HEK293 (cell line): ENCODE measurements around the gene INF2.
A peak's percentile ranks its signal among the peaks of the same experiment; 100 is the strongest.

ENCODE experiments used
- CTCF ChIA-PET: fragments of 350-600 bp; formaldehyde crosslinking; extraction: SDS; loops from one replicate; lab custom pipeline; 2021; ENCODE audit warnings: antibody characterized with exemption; lab: Yijun Ruan, JAX
- POLR2A ChIA-PET: fragments of 300-600 bp; formaldehyde crosslinking; extraction: SDS; loops from one replicate; lab custom pipeline; 2020; ENCODE audit warnings: antibody characterized with exemption, inconsistent platforms; lab: Yijun Ruan, JAX
- H3K27ac ChIP-seq: fragments of 200-500 bp; sonication (Bioruptor generic); 2 replicates; pipeline ENCODE4 v1.5.1; 2014; ENCODE audit warnings: low read depth, low read length, control low read depth, inconsistent platforms; ENCODE audit errors: extremely low read depth
- H3K36me3 ChIP-seq, 2 experiments: fragments of 200-500 bp in 1 of 2; sonication (Bioruptor generic) in 1 of 2; 1 replicate in 1 of 2; 2 replicates in 1 of 2; pipeline ENCODE4 v1.5.1; 2014 to 2017; ENCODE audit warnings: inconsistent platforms in 2 of 2, low read length in 2 of 2; ENCODE audit not compliant: control insufficient read depth in 2 of 2, insufficient read depth in 1 of 2
- H3K4me1 ChIP-seq: fragments of 200-500 bp; sonication (Bioruptor generic); 2 replicates; pipeline ENCODE4 v1.5.1; 2014; ENCODE audit warnings: mild to moderate bottlenecking, low read length, inconsistent platforms; ENCODE audit not compliant: control insufficient read depth, insufficient read depth
- H3K4me3 ChIP-seq: 2 replicates; pipeline ENCODE4 v1.5.1; 2011; ENCODE audit warnings: low read depth, mild to moderate bottlenecking, control low read depth, low read length, moderate library complexity
- H3K9me3 ChIP-seq: fragments of 200-500 bp; sonication (Bioruptor generic); 2 replicates; pipeline ENCODE4 v1.5.1; 2014; ENCODE audit warnings: low read depth, low read length, inconsistent platforms; ENCODE audit not compliant: control insufficient read depth, insufficient read depth
- BCL11B ChIP-seq: fragments of 450-650 bp; formaldehyde crosslinking; IDR thresholded peaks from 2 replicates; pipeline ENCODE4 v1.5.1; 2016; ENCODE audit warnings: low read depth, missing biosample characterization, missing genetic modification characterization
- EGR2 ChIP-seq: fragments of 450-650 bp; formaldehyde crosslinking; IDR thresholded peaks from 2 replicates; pipeline ENCODE4 v1.5.1; 2016; ENCODE audit warnings: low read depth, missing biosample characterization, missing genetic modification characterization
- FEZF1 ChIP-seq: fragments of 450-650 bp; formaldehyde crosslinking; IDR thresholded peaks from 2 replicates; pipeline ENCODE4 v1.5.1; 2016; ENCODE audit warnings: missing biosample characterization, missing genetic modification characterization
- GLIS1 ChIP-seq: fragments of 450-650 bp; formaldehyde crosslinking; IDR thresholded peaks from 2 replicates; pipeline ENCODE4 v1.5.1; 2016; ENCODE audit warnings: missing biosample characterization, missing genetic modification characterization
- GLIS2 ChIP-seq: fragments of 450-650 bp; formaldehyde crosslinking; IDR thresholded peaks from 2 replicates; pipeline ENCODE4 v1.5.1; 2016; ENCODE audit warnings: missing biosample characterization, missing genetic modification characterization
- HOXD13 ChIP-seq: sonication (generic); formaldehyde crosslinking; IDR thresholded peaks from 2 replicates; pipeline ENCODE4 v1.8.0; 2022; ENCODE audit warnings: missing genetic modification reagents, borderline replicate concordance
- INSM2 ChIP-seq: fragments of 450-650 bp; formaldehyde crosslinking; IDR thresholded peaks from 2 replicates; pipeline ENCODE4 v1.5.1; 2016; ENCODE audit warnings: missing biosample characterization, missing genetic modification characterization
- SCRT1 ChIP-seq: fragments of 450-650 bp; formaldehyde crosslinking; IDR thresholded peaks from 2 replicates; pipeline ENCODE4 v1.5.1; 2016; ENCODE audit warnings: missing biosample characterization, missing genetic modification characterization, borderline replicate concordance
- SP2 ChIP-seq: fragments of 450-650 bp; formaldehyde crosslinking; IDR thresholded peaks from 2 replicates; pipeline ENCODE4 v1.5.1; 2016; ENCODE audit warnings: missing biosample characterization, missing genetic modification characterization
- SP7 ChIP-seq: fragments of 450-650 bp; formaldehyde crosslinking; IDR thresholded peaks from 2 replicates; pipeline ENCODE4 v1.5.1; 2016; ENCODE audit warnings: missing biosample characterization, missing genetic modification characterization
- TCF7L2 ChIP-seq: IDR thresholded peaks from 2 replicates; pipeline ENCODE4 v1.6.1; 2011; ENCODE audit warnings: low read depth, mild to moderate bottlenecking, inconsistent platforms, low read length, moderate library complexity, borderline replicate concordance
- ZBTB11 ChIP-seq: fragments of 450-650 bp; formaldehyde crosslinking; conservative IDR thresholded peaks from 2 replicates; pipeline ENCODE4 v1.5.1; 2016; ENCODE audit warnings: low read depth, missing biosample characterization, missing genetic modification characterization
- ZBTB7A ChIP-seq: fragments of 450-650 bp; formaldehyde crosslinking; IDR thresholded peaks from 2 replicates; pipeline ENCODE4 v1.5.1; 2016; ENCODE audit warnings: low read depth, missing biosample characterization, missing genetic modification characterization
- ZFHX2 ChIP-seq: fragments of 450-650 bp; formaldehyde crosslinking; conservative IDR thresholded peaks from 2 replicates; pipeline ENCODE4 v1.5.1; 2016; ENCODE audit warnings: missing biosample characterization, missing genetic modification characterization
- ZNF157 ChIP-seq: fragments of 450-650 bp; formaldehyde crosslinking; IDR thresholded peaks from 2 replicates; pipeline ENCODE4 v1.5.1; 2016; ENCODE audit warnings: missing biosample characterization, missing genetic modification characterization
- ZNF175 ChIP-seq: fragments of 450-650 bp; formaldehyde crosslinking; IDR thresholded peaks from 2 replicates; pipeline ENCODE4 v1.5.1; 2016; ENCODE audit warnings: missing biosample characterization, missing genetic modification characterization
- ZNF214 ChIP-seq: fragments of 450-650 bp; formaldehyde crosslinking; IDR thresholded peaks from 2 replicates; pipeline ENCODE4 v1.5.1; 2017; ENCODE audit warnings: missing biosample characterization, mild to moderate bottlenecking, missing genetic modification characterization, borderline replicate concordance
- ZNF391 ChIP-seq: fragments of 450-650 bp; formaldehyde crosslinking; IDR thresholded peaks from 2 replicates; pipeline ENCODE4 v1.5.1; 2016; ENCODE audit warnings: low read depth, missing biosample characterization, missing genetic modification characterization, borderline replicate concordance
- ZNF473 ChIP-seq: fragments of 450-650 bp; formaldehyde crosslinking; IDR thresholded peaks from 2 replicates; pipeline ENCODE4 v1.5.1; 2017; ENCODE audit warnings: missing biosample characterization, missing genetic modification characterization
- ZNF501 ChIP-seq: fragments of 450-650 bp; formaldehyde crosslinking; IDR thresholded peaks from 2 replicates; pipeline ENCODE4 v1.5.1; 2016; ENCODE audit warnings: missing biosample characterization, missing genetic modification characterization
- ZNF548 ChIP-seq: fragments of 450-650 bp; formaldehyde crosslinking; IDR thresholded peaks from 2 replicates; pipeline ENCODE4 v1.5.1; 2016; ENCODE audit warnings: missing biosample characterization, missing genetic modification characterization
- ZNF561 ChIP-seq: fragments of 450-650 bp; IDR thresholded peaks from 2 replicates; pipeline ENCODE4 v1.5.1; 2018; ENCODE audit warnings: missing biosample characterization, missing genetic modification characterization, borderline replicate concordance
- ZNF596 ChIP-seq: fragments of 450-650 bp; IDR thresholded peaks from 2 replicates; pipeline ENCODE4 v1.5.0; 2018; ENCODE audit warnings: missing biosample characterization, mild to moderate bottlenecking, missing genetic modification characterization, moderate library complexity
- ZNF624 ChIP-seq: fragments of 450-650 bp; formaldehyde crosslinking; IDR thresholded peaks from 2 replicates; pipeline ENCODE4 v1.5.1; 2017; ENCODE audit warnings: missing biosample characterization, missing genetic modification characterization
- ZNF701 ChIP-seq: fragments of 450-650 bp; formaldehyde crosslinking; IDR thresholded peaks from 2 replicates; pipeline ENCODE4 v1.5.1; 2016; ENCODE audit warnings: missing biosample characterization, missing genetic modification characterization
- ZNF830 ChIP-seq: fragments of 450-650 bp; IDR thresholded peaks from 2 replicates; pipeline ENCODE4 v1.5.0; 2018; ENCODE audit warnings: missing biosample characterization, missing genetic modification characterization, low read depth, mild to moderate bottlenecking, moderate library complexity
- TF ChIP-seq, protein P1 (sequence below): fragments of 450-650 bp; formaldehyde crosslinking; IDR thresholded peaks from 2 replicates; pipeline ENCODE4 v1.5.1; 2016; ENCODE audit warnings: missing biosample characterization, missing genetic modification characterization
- TF ChIP-seq, protein P2 (sequence below): fragments of 450-650 bp; formaldehyde crosslinking; IDR thresholded peaks from 2 replicates; pipeline ENCODE4 v1.5.1; 2016; ENCODE audit warnings: missing biosample characterization, missing genetic modification characterization
- TF ChIP-seq, protein P3 (sequence below): fragments of 450-650 bp; formaldehyde crosslinking; IDR thresholded peaks from 2 replicates; pipeline ENCODE4 v1.5.1; 2016; ENCODE audit warnings: missing biosample characterization, missing genetic modification characterization

The INF2 gene

DNA sequence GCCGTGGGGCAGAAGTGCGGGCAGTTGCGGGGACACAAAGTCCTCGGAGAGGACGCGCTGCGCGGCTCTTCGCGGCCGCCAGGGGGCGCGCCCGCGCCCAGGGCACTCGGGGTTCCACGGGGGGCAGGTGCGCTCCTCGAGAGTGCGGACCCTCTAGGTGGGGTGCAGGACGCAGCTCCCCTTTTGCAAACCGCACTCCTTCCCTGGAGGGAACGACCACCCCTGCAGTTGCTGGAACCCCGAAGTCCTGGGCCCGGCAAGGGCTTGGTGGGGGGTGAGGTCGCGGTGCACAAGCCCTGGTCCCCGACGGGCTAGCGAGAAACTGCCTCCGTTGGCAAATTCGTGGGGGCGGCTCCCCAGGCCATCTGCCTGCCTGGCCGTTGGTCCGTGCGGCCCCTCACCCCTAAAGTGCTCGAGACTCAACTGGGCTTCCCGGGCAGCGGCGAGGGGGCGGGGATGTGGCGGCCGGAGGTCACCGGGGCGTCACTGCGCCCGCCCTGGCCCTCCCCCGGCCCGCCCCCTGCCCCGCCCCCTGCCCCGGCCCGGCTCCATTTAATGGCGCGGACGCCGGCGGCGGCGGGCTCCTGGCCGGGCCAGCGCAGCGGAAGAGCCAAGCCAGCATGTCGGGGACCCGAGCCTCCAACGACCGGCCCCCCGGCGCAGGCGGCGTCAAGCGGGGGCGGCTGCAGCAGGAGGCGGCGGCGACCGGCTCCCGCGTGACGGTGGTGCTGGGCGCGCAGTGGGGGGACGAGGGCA, 34.4 kb downstream of the INF2 start, which contains the start of gene ADSS1 (continued):
- TF ChIP-seq ZNF830 (no peak), INSM2 (peak; percentile 51; the same call in 1 of the 2 replicates), SP7 (tag by site-specific recombination) (peak; percentile 65), ZNF175 (tag by site-specific recombination) (no peak), ZBTB11 (tag by site-specific recombination) (no peak), ZNF596 (0 out of 2 replicates have a peak, but pooled peaks have one; percentile 21), BCL11B (tag by site-specific recombination) (peak; percentile 88), FEZF1 (tag by site-specific recombination) (no peak)
- TF ChIP-seq, protein P1, sequence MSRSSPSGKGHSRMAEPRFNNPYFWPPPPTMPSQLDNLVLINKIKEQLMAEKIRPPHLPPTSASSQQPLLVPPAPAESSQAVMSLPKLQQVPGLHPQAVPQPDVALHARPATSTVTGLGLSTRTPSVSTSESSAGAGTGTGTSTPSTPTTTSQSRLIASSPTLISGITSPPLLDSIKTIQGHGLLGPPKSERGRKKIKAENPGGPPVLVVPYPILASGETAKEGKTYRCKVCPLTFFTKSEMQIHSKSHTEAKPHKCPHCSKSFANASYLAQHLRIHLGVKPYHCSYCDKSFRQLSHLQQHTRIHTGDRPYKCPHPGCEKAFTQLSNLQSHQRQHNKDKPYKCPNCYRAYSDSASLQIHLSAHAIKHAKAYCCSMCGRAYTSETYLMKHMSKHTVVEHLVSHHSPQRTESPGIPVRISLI (tag by site-specific recombination) = no peak
- TF ChIP-seq, protein P2, sequence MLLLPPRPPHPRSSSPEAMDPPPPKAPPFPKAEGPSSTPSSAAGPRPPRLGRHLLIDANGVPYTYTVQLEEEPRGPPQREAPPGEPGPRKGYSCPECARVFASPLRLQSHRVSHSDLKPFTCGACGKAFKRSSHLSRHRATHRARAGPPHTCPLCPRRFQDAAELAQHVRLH (tag by site-specific recombination) = no peak

- Histone ChIP-seq H3K9me3 (no peaks in the 10 kb centered on the region), H3K27ac (no peak overlapping the region), H3K4me3 (peak overlapping the region; percentile 46), H3K36me3 (no peaks in the 10 kb centered on the region), H3K4me1 (no peaks in the 10 kb centered on the region; the same call in 1 of the 2 replicates)
- CTCF ChIA-PET = interaction anchor here (0.5 to 2.2 kb wide), 7 partner anchors 12 to 954 kb away, joined by 3 to 7 read pairs (median 3); partner anchors contain the start of gene SIVA1
- POLR2A ChIA-PET = interaction anchor here (0.6 kb wide), 1 partner anchor 499 kb away, joined by 4 read pairs; no protein-coding TSS in a partner anchor
- TF ChIP-seq ZNF214 = no peak
- no peak; the same call in 1 of the 2 replicates for TF ChIP-seq GLIS1
- no peak for TF ChIP-seq ZNF157 (tag by site-specific recombination)
- no peak for TF ChIP-seq ZNF473 (tag by site-specific recombination)
- no peak for TF ChIP-seq ZNF624 (tag by site-specific recombination)
- TF ChIP-seq ZNF701 (tag by site-specific recombination) = no peak
- peak; percentile 92 for TF ChIP-seq GLIS2 (tag by site-specific recombination)
- no peak for TF ChIP-seq SCRT1 (tag by site-specific recombination)
- no peak for TF ChIP-seq ZBTB7A
- no peak for TF ChIP-seq ZNF561 (tag by site-specific recombination)
- TF ChIP-seq EGR2 (tag by site-specific recombination) = peak; percentile 98
- no peak for TF ChIP-seq ZNF391 (tag by site-specific recombination)
- TF ChIP-seq ZFHX2 = peak; percentile 99
- TF ChIP-seq ZNF501 = no peak
- TF ChIP-seq TCF7L2 = no peak
- TF ChIP-seq HOXD13 (CRISPR knock-in tag) = no peak
- TF ChIP-seq, protein P3, sequence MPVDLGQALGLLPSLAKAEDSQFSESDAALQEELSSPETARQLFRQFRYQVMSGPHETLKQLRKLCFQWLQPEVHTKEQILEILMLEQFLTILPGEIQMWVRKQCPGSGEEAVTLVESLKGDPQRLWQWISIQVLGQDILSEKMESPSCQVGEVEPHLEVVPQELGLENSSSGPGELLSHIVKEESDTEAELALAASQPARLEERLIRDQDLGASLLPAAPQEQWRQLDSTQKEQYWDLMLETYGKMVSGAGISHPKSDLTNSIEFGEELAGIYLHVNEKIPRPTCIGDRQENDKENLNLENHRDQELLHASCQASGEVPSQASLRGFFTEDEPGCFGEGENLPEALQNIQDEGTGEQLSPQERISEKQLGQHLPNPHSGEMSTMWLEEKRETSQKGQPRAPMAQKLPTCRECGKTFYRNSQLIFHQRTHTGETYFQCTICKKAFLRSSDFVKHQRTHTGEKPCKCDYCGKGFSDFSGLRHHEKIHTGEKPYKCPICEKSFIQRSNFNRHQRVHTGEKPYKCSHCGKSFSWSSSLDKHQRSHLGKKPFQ = no peak
- no peak for TF ChIP-seq ZNF548 (tag by site-specific recombination)
- TF ChIP-seq SP2 (tag by site-specific recombination) = peak; percentile 16
- TF ChIP-seq ZNF830 = no peak
Observed at GRCh38 chr14:104724407-104724980, 35.1 kb downstream of the INF2 start.
